ENCODE data around the gene AKAP13.
"Not testable (repeated sequence)": the region's sequence is repeated elsewhere in the genome, so short reads cannot be mapped to it uniquely, and the experiment has no call there.

AKAP13 gene

DNA sequence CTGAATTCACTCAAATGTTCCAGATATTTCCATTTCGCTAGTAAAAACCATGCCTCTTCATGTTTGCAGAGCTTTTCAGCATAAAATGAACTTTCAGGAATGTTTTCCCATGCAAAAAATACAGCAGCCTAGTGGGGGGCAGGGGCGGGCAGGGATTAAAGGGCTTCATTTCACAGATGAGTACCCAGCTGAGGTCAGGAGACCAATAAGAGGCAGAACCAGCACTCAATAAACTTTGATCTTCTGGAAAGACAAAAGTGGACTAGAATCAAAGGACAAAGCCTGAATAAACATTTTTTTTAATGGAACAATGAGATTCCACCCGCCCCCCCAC is 406.3 kb downstream of the AKAP13 start:
- DNase-seq (ENCODE audit: low read depth, low spot score): no peak

DNA sequence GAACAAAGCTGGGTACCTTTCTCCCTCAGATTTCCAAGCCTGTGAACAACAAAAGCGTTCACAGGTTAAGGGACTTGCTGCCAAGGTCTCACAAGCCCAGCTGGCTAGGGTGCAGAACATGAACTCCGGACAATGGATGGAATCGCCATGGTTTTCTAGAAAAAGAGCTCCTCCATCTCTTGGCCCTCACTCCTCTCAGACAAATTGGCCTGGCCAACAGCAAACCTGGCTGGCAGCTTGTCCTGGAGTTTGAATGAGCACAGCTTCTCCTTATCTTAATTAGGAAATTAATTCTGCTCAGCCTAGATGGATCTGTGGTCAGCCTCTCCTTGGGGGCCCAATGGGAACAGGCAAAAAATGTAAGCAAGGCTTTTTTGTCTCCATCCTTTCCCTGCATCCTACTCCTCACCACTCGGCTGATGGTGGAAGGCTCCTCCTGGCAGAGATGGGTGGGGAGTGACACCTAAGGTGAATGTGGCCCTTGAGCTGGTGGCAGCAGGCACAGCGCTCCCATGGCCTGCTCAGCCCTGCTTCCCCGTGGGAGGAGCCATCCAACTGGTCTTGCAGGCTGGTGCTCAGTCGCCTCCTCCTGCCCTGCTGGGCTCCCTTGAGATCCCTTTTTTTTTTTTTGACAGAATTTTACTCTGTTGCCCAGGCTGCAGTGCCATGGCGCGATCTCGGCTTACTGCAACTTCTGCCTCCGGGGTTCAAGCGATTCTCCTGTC is 408.5 kb downstream of the AKAP13 start:
- no peak for DNase-seq (ENCODE audit: low read depth, low spot score)

DNA sequence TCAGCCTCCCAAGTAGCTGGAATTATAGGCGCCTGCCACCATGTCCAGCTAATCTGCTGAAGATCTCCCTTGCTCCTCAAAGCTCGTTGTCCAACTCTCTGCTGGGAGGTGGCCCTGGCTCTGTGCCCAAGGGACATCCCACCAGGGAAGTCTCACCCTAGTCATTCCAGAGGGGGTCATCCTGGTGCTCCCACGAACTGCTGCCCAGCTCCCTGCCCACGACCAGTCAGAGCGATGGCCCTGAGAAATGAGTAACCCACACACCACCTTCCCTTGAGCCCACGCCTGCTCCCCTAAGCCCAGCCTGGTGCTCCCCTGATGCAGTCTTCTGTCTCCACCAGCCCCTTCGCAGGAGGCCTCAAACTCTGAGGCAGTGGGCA is 409.1 kb downstream of the AKAP13 start:
- DNase-seq (ENCODE audit: low read depth, low spot score): no peak

DNA sequence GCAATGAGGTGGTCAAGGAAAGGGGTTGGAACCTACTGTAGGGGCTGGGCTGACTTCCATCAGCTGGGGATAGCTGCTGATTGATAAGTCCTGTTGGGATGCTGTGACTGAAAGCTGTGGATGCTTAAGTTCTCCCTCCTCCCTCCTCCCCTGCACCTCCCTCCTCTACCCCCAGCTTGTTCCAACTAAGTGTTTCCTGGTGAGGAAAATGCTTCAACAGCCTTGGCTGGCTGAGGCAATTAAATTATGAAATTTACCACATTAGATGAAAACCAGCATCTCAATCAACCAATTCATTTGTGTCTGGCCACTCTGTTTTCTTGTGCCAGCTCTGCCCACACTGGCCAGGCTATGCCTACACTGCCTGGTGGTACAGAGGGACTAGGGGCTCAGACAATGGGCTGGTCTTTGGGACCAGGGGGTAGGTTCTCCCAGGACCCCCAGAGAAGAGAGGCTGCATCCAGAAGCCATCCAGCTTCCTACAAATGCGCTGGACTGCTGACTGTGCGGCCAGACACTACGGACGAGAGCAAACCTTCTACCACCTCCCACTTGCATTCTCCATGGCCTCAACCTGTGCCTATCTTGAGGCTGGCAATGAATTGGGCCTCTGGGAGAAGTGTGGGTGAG is 411.8 kb downstream of the AKAP13 start:
- no peak for DNase-seq (ENCODE audit: low read depth, low spot score)

DNA sequence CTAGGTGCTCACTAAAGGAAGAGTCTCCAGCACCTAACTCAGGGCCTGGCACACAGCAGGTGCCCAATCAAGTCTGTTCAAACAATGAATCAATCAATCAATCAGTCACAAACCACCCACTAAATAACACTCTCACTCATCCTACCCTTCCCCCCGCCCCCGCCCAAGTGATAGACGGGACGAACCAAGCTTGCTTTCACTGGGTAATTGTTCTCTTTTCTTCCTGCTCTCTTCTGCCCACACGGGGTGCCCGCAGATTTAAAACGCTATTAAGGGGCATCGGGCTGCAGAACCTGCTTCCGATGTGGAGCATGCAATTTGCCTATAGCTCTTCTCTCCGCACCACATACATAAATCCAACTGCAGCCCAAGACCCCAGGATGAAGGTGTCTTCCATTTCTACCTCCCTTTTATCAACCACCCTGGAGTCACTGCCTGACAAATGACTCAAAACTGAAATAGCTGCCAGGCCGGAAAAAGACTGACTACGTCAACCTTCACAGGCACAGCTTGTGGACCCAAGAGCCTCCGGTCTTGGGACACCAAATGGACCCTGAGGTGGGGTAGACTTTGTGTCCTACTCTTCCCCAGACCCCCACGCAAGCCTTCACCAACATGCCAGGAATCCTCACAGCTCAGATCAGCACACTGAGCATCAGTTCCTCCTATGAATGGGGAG is 412.6 kb downstream of the AKAP13 start:
- DNase-seq (ENCODE audit: low read depth, low spot score): no peak

DNA sequence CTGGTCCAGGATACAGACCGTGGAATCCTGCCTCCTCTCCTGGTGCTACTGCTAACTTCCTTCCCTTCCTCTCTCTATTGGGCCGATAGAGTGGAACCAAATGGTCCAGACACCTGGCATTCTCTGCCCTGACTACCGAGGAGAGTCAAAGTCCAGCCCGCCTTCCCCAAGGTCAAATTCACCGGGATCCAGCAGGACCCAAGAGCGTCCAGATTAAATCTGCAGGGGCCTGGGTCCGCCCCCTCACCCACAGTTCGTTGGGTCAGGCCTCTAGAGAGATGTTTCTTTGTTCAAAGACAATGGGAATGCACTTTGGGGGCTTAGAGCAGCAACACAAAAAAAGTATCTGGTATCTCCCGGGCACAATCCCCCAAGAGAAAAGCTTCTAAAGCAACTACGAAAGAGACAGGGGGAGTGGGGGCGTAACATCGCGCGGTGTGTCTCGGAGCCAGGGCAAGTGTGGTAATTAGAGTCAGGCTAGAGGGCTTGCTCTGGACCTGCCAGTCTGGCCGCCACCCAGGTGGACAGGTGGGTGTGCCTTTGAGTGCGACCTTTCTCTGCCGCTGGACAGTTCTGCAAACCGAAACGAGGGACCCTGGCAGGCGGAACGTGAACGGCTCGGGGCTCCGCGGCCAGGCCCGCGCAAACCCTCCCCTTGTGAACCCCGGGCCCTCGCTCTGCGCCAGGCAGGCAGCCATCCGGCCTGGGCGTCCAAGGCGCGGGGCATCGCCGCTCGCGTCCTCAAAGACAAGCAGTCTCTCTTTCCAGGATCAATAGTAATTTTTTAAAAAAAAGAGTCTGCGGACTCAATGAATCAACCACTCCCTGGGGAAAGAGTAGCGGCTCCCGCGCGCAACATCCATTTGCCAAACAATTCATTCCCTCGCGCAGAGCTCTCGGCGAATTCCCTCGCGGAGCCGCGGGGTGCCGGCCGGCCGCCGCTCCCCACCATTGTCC is 413.5 kb downstream of the AKAP13 start:
- no peak for DNase-seq (ENCODE audit: low read depth, low spot score)

DNA sequence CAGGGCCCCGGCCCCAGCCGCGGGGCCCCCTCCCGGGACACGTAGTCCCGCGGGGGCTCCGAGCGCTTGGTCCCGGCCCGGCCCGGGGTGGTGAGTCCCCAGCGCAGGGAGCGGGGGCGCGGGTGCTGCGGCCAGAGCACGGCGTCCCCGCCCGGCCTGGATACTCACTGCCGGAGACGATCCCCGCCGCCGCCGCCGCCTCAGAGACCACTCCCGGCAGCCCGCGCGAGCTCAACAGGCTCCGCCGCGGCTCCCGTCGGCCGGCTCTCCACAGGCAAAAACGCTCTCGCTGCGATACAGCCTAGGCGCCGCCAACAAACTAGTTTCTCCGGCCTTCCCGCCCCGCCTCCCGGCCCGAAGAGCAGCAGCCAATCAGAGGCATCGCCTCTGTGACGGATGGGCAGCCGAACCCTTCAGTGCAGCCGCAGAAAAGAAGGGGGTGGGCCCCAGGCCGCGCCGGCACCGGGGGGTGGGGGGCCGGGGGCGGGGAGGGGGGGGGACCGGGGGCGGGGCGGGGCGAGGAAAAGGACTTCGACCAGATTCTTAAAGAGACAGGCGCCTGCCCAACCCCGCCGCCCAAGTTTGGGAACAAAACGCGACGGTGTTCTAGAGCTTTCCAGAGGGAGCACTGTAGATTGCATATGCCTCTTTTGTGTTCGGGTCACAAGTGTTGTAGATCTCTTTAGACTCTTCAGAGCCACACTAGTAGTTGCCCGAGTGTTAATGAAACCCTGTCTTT is 414.4 kb downstream of the AKAP13 start, which contains the start of gene KLHL25:
Gene KLHL25 (minus strand): TSS at position 328 of the 739 bp plus-strand sequence. CDS start 25,115 bp downstream, outside the sequence.
- peak; percentile 86 for DNase-seq (ENCODE audit: low read depth, low spot score)

DNA sequence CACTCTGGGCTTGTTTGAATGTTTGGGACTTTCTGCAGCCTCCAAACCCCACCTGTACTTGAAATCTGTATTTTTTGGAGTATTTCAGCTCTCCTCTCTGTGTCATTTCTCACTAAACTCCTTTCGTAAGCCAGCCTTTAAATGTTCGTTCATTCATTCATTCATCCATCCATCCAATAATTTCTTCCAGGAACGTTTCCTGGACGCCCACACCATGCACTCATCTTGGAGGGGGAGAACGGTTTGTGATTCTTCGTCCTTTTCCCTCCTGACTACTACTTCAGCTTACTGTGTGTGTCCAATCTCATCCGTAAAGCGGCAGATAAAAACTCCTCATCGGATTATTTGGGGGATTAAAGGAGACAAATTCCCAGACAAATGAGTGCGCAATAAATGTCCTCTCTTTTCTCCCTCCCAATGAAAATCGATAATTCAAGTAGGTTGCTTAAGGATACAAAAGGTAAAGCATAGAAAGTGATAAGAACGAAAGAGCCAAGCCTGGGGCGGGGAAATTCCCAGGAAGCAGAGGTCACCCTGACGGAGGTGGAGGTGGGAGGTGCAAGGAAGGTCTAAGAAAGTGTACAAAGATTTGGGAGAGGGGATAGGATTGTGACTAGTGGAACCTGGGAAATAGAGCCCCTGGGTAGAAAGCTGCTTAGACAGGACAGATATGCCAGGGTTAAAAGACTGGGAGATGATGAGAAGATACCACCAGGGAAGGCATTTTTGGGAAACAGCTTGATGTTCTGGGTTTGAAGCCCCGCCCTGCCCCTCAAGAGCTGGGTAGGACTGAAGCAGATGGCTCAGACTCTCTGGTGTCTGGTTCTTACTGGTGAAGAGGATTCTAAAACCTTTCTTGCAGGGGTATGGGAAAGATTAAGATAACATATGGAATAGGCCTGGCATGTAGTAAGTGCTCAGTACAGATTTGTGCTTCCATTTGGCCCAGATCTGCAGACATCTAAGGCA is 415.2 kb downstream of the AKAP13 start:
- no peak for DNase-seq (ENCODE audit: low read depth, low spot score)

DNA sequence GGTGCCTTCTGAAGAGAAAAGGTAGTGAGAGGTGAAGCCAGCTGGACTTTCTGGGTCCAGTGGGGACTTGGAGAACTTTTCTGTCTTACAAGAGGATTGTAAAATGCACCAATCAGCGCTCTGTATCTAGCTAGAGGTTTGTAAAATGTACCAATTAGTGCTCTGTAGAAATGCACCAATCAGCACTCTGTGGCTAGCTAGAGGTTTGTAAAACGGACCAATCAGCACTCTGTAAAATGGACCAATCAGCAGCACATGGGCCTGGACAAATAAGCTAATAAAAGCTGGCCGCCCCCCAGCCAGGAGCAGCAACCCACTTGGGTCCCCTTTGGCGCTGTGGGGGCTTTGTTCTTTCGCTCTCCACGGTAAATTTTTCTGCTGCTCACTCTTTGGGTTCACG is 416.0 kb downstream of the AKAP13 start:
- not testable (repeated sequence) for DNase-seq (ENCODE audit: low read depth, low spot score)
